KMS-11 (cell line): ENCODE results near the gene MAML3.

ENCODE experiments used
- H2AFZ ChIP-seq: fragments of 200-600 bp; sonication (generic); 2 replicates; pipeline ENCODE4 v1.6.1; 2016; ENCODE audit warnings: antibody characterized with exemption, mixed run types, low read depth
- H3K27ac ChIP-seq: fragments of 200-600 bp; sonication (generic); 2 replicates; pipeline ENCODE4 v1.6.1; 2016; ENCODE audit warnings: mild to moderate bottlenecking, mixed run types
- H3K27me3 ChIP-seq: fragments of 200-600 bp; sonication (generic); 2 replicates; pipeline ENCODE4 v1.6.1; 2017; ENCODE audit warnings: mild to moderate bottlenecking, low read depth, mixed run types, moderate library complexity; ENCODE audit not compliant: insufficient read depth
- H3K36me3 ChIP-seq: fragments of 200-600 bp; sonication (generic); 2 replicates; pipeline ENCODE4 v1.6.1; 2017; ENCODE audit warnings: mild to moderate bottlenecking, mixed run types; ENCODE audit not compliant: insufficient read depth
- H3K4me1 ChIP-seq: fragments of 200-600 bp; sonication (generic); 2 replicates; pipeline ENCODE4 v1.6.1; 2016; ENCODE audit warnings: mild to moderate bottlenecking, low read depth, mixed run types; ENCODE audit not compliant: poor library complexity, severe bottlenecking
- H3K4me2 ChIP-seq: fragments of 200-600 bp; sonication (generic); 2 replicates; pipeline ENCODE4 v1.7.0; 2016; ENCODE audit warnings: mild to moderate bottlenecking, mixed run types
- H3K4me3 ChIP-seq: fragments of 200-600 bp; sonication (generic); IDR thresholded peaks from 2 replicates; pipeline ENCODE4 v1.6.1; 2017; ENCODE audit warnings: low read depth, low read length, mixed read lengths; ENCODE audit not compliant: insufficient read depth
- H3K79me2 ChIP-seq: fragments of 200-600 bp; sonication (generic); 2 replicates; pipeline ENCODE4 v1.6.1; 2016; ENCODE audit warnings: low read depth, mixed run types; ENCODE audit not compliant: insufficient read depth
- H3K9ac ChIP-seq: fragments of 200-600 bp; sonication (generic); 2 replicates; pipeline ENCODE4 v1.6.1; 2016; ENCODE audit warnings: mild to moderate bottlenecking, mixed run types
- H4K20me1 ChIP-seq: fragments of 200-600 bp; sonication (generic); 2 replicates; pipeline ENCODE4 v1.6.1; 2016; ENCODE audit warnings: mild to moderate bottlenecking, mixed run types; ENCODE audit not compliant: insufficient read depth
- TF ChIP-seq, protein P1 (sequence below): fragments of 200-600 bp; sonication (generic); conservative IDR thresholded peaks from 2 replicates; pipeline ENCODE4 v1.6.1; 2017; ENCODE audit warnings: low read depth, mild to moderate bottlenecking, antibody characterized with exemption, low read length, moderate library complexity, mixed read lengths

Gene MAML3

DNA sequence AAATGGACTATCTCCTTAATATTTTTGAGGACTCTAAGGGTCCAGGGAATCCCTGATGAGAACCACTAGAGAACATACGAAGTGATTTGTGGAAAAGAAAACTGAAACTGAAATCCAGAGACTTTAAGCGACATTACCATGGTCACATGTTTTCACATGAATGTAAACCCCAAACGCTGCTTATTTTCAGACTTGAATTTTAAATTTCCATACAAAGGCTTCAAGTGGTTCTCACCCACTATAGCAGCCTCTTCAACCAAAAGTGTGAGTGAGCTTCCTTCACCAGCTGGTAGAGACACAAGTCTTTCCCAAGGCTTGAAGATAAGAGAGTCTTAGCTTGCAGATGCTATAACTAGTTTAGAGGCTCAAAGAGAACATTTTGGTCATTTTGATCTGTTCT is 255.7 kb downstream of the MAML3 start:
- H2AFZ ChIP-seq, result peak overlapping the region; percentile 48; the same call in 1 of the 2 replicates
- H3K79me2 ChIP-seq, result no peaks in the 10 kb centered on the region
- H3K4me2 ChIP-seq, result peak overlapping the region; percentile 76
- H3K4me1 ChIP-seq, result peaks cover 12% of the 10 kb centered on the region
- peak overlapping the region; percentile 2; the same call in 1 of the 2 replicates for H3K9ac ChIP-seq
- H3K27ac ChIP-seq, result no peak overlapping the region
- no peaks in the 10 kb centered on the region for H4K20me1 ChIP-seq
- no peaks in the 10 kb centered on the region for H3K27me3 ChIP-seq
- TF ChIP-seq, protein P1, sequence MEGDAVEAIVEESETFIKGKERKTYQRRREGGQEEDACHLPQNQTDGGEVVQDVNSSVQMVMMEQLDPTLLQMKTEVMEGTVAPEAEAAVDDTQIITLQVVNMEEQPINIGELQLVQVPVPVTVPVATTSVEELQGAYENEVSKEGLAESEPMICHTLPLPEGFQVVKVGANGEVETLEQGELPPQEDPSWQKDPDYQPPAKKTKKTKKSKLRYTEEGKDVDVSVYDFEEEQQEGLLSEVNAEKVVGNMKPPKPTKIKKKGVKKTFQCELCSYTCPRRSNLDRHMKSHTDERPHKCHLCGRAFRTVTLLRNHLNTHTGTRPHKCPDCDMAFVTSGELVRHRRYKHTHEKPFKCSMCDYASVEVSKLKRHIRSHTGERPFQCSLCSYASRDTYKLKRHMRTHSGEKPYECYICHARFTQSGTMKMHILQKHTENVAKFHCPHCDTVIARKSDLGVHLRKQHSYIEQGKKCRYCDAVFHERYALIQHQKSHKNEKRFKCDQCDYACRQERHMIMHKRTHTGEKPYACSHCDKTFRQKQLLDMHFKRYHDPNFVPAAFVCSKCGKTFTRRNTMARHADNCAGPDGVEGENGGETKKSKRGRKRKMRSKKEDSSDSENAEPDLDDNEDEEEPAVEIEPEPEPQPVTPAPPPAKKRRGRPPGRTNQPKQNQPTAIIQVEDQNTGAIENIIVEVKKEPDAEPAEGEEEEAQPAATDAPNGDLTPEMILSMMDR, result no peak
- no peaks in the 10 kb centered on the region for H3K36me3 ChIP-seq
- H3K4me3 ChIP-seq, result no peak overlapping the region

DNA sequence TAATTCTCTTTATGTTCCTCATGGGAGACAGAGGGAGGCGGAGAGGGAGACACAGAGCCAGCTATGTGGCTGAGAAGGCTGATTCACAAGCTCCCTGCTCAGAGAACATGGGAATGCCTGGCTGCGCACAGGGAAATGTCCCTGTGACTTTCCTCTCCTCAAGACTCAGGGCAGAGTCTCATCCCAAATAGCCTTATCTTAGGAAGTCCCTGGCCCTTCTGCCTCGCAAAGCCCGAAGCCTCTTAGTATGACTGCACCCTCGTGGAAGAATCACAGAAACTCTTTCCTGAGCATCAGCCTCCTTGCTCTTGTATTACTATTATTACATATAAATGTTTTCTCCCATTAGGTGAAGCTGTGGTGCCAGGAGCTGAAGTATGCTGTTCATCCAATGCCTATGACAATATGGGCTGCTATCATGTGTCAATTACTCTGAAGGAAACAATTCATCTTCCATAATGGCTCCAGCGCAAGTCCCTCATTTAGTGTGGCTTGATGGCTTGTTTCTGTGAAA is 257.8 kb downstream of the MAML3 start:
- Histone ChIP-seq H3K79me2 (no peaks in the 10 kb centered on the region), H3K4me1 (peaks cover 12% of the 10 kb centered on the region), H3K9ac (no peak overlapping the region), H3K4me2 (no peak overlapping the region), H3K27ac (no peak overlapping the region), H4K20me1 (no peaks in the 10 kb centered on the region), H3K27me3 (no peaks in the 10 kb centered on the region), H3K36me3 (no peaks in the 10 kb centered on the region), H3K4me3 (no peak overlapping the region), H2AFZ (no peak overlapping the region)
- TF ChIP-seq, protein P1, result no peak

DNA sequence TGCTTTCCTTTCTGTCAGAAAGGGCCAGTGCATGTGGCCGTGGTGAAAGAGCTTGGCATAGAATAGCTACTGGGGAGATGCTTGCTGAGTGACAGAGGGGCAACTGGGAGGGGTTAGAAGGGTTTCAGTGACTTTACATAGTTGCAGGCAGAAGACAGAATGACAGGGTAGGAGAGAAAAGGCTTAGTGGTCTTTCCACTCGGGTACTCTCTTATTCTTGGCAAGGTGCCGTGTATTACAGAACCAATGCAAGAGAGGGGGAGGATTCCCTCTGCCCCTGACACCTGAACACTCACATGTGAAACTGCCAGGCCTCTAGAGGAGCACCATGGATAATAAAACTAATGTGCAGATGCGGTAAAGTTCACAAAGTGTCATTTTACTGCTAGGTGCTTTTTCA is 260.2 kb downstream of the MAML3 start:
- Histone ChIP-seq H3K79me2 (no peaks in the 10 kb centered on the region), H3K4me2 (no peak overlapping the region), H3K27me3 (no peaks in the 10 kb centered on the region), H3K9ac (no peak overlapping the region), H3K4me3 (no peak overlapping the region), H3K4me1 (peaks cover 12% of the 10 kb centered on the region), H3K27ac (no peak overlapping the region), H3K36me3 (no peaks in the 10 kb centered on the region), H2AFZ (no peak overlapping the region), H4K20me1 (no peaks in the 10 kb centered on the region)
- TF ChIP-seq, protein P1, result no peak

DNA sequence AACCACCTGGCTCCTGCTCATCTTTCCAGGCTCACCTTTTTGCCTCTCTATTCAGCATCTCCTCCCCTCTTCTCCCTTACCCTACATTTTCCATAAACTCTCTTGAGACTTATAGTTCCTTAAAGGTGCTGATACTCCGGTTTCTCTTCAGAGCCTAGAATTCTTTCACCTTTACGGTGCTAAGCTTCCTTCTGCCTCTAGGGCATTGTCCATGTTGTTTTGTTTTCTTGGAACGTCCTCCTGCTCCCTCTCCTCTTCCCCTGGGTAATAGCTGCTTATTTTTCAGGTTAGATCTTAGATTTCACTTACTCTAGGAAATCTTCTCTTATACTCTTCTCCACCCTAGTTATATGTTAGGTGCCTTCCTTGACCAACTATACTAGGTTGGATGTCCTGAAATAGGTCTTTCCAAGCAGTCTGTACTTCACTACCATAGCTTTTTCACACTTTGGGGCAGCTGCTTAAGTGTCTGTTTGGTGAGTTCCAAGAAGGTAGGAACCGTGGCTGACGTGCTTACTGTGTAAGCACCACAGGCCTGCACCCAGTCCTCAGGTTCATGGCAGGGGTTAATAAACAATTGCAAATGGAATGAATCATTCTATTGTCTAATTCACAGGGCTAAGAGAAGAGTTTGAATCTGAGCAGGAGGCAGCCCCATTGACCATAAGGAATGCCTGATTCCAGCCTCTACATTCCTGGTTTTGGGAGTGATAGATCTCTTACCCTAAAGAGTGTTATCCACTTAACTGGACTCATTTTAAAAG is 260.8 kb downstream of the MAML3 start:
- H3K36me3 ChIP-seq, result no peaks in the 10 kb centered on the region
- H3K27me3 ChIP-seq, result no peaks in the 10 kb centered on the region
- no peak overlapping the region for H2AFZ ChIP-seq
- TF ChIP-seq, protein P1, result no peak
- H3K79me2 ChIP-seq, result no peaks in the 10 kb centered on the region
- no peak overlapping the region for H3K4me3 ChIP-seq
- no peak overlapping the region for H3K9ac ChIP-seq
- no peak overlapping the region for H3K4me2 ChIP-seq
- H3K4me1 ChIP-seq, result peaks cover 5% of the 10 kb centered on the region
- H4K20me1 ChIP-seq, result no peaks in the 10 kb centered on the region
- H3K27ac ChIP-seq, result no peak overlapping the region
